GM18909 (cell line): Measurements from ENCODE around the gene BANP.

Experiments
- ATAC-seq: cut with Tn5 transposase; IDR thresholded peaks from one replicate; pipeline ENCODE4 v1.9.1; 2021; ENCODE audit warnings: mild to moderate bottlenecking; ENCODE audit not compliant: unreplicated experiment, poor library complexity

Gene BANP

GRCh38 chr16:87948119-87948545 is 3.1 kb upstream of the BANP start:
- no peak for ATAC-seq

DNA sequence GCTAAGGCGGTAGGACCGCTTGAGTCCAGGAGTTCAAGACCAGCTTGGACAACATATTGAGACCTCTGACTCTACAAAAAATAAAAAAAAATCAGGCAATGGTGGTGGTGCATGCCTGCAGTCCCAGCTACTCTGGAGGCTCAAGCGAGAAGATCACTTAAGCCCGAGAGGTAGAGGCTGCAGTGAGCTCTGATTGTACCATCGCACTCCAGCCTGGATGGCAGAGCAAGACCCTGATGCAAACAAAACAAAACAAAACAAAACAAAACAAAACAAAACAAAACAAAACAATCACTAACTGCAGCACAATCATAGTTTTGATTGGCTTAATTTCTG is 2.5 kb upstream of the BANP start:
- ATAC-seq = no peak

- ATAC-seq = no peak
Measured at GRCh38 chr16:87949071-87949744, 2.0 kb upstream of the BANP start.

DNA sequence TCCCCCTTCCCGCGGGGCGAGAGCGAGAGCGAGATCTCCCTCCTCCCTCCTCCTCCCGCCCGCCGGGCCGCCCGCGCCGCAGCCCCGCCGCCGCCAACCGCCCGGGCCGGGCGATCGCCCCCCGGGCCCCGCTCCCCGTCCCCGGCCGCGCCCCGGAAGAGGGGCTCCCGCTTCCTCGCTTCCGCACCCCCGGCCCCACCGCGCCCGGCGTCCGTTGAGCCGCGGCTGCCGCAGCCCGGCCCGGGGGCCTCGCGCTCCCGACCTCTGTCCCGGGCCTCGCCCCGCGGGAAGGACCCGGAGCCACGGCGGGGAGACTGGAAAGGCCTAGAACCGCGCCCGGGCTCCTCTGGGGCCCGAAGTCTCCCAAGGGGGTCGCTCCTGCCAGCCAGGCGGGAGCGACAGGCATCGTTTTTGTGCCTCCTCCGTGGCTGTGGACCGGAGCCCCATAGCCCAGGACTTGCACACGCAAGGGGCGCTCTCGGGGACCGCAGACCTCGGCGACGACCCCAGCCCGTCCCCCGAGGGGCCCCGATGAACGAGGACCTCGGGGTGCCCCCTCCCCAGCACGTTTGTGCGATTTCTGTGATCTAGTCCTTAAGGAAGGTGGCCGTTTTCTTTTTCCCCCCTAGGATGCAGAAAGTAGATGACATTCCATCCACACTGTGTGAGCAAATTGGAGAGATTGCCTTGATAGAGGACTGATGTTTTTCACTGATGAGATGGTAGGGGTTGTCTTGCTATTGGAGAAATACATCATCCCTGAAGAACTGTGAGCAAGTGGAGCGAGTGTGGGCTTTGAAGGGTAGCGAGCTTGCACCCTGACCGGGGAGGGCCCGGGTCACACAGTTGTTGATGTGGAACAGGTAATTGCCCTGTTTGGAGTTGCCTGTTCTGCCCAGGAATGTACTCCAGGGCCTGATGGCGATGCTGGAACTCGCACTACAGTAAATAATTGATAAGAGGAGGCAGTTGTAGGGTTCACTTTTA is 611 bp downstream of the BANP start:
- ATAC-seq = no peak

DNA sequence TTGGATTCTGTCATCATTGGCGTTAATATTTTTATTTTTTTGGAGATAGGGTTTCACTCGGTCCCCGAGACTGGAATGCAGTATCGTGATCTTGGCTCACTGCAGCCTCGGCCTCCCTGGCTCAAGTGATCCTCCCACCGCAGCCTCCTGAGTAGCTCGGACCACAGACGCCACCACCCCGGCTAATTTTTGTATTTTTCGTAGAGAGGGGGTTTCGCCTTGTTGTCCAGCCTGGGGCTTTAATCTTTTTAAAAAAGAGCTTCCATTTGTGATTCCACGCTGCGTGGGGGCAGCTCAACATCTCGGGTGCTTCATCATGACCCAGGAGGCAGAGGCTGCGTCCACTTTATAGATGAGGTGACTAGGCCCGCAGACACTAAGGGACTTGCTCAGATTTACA is 1.5 kb downstream of the BANP start:
- no peak for ATAC-seq

DNA sequence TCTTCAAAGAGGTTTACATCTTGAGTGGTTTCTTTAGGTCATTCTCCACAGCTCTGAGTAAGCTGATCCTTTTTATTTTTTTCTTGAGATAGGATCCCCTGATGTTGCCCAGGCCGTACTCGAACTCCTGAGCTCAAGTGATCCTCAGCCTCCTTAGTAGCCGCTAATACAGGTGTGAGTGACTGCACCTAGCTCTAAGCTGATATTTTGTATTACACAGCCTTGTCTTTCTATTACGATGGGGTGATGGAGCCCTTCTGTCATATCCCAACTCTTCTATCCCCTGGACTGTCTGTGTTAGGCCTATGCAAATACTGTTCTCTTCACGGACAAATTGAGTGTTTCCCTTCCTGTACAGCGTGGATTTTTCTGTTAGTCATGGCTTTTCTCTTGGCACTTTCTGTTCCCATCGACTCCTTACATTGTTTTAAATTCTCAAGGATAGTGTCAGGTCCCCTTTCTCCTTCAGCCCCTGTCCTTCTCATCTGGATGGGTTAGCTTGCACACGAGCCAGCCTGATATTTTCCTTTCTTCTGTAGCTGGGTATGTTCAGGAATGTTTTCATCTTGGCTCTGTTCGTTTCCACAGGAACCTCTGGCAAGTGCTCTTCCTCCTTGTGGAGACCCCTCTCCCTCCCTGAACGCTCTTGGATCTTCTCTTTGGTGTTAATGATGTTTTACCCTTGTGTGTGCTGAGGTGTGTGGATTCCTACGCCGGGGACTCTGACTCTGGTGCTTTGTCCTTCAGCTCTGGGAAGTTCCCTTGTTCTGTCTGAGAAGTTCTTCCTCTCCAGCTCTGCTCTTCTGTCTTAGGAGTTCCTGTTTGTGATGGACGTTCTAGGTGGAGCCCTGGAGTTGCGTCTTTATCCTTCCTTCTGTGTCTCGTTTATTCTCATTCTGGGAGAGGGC is 2.3 kb downstream of the BANP start:
- no peak for ATAC-seq

DNA sequence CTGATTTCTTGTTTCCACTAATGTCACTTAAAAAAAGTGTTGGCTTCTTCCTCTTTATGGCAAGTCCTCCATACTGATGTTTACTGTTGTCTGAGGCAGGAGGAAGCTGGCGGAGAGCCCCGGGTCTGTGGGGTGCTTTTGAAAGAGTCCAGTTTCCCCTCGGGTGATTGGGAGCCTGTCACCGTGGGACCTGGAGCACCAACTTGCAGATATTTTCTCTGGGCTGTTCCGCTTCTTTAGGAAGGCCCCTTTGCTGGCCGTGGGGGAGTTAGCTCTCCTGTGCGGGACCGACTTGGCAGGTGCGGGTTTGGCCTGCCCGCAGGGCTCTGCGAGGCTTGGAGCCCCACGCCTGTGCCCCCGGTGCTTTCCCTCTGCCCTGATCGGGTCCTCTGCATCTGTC is 3.1 kb downstream of the BANP start:
- no peak for ATAC-seq

DNA sequence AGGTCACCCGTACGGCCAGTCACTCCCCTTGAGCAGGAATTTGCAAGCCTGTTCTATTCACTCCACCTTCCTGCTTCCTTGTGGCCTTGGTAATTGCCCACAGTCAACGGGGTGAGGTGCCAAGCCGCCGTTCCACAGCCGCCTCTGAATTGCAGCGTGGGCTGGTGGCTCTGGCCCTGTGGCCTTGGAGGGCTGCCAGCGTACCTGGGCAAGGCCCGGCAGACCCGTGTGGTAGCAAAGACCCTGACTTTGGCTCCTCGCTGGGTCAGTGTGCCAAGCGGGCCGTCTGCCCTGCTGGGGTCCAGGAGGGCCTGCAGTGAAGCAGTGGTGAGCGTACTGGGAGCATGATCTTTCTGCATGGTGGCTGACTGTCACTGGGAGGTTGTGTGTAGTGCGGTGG is 3.6 kb downstream of the BANP start:
- no peak for ATAC-seq

GRCh38 chr16:87955302-87956097 is 4.3 kb downstream of the BANP start:
- no peak for ATAC-seq

GRCh38 chr16:87956098-87956364 is 4.8 kb downstream of the BANP start:
- ATAC-seq = no peak

DNA sequence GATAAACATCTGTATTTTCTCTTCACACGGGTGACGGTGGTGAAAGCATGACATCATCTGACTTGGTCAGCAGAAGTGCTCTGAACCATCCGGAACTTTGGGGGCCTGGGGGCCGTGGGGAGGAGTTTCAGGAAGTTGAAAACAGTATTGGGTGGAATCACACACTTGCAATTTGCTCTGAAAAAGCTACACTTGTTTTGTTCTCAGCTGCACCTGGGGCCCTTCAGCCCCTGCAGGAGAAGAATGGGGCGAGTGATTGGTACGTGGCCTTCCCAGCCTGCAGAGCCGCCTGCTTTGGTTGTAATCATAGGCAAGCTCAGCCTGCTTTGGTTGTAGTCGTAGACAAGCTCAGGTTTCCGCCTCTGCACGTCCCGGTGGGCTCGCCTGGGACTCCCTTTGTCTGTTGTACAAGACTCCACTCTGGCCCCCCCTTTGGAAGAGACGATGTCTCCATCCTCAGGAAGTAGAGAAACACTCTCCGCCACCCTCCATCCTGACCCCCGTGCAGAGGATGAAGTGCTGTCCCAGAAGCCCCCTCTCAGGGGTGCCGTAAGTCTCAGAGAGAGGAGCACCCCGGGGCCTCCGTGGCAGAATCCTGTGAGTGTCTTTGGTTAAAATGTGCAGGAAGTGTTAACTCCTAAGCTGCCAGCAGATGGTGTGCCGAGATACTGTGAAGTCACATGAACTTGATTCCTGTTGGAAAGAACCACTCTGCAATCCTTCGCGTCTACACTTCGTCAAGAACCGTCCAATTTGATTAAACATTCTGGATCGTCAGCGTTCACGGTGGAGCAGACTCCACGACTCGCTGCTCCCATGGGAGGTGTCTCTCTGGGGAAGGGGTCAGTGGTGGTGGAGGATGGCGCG is 5.4 kb downstream of the BANP start:
- ATAC-seq = peak; percentile 32

GRCh38 chr16:87957296-87958094 is 6.3 kb downstream of the BANP start:
- no peak for ATAC-seq

- ATAC-seq = no peak
Measured at GRCh38 chr16:87958632-87959031, 7.4 kb downstream of the BANP start.

DNA sequence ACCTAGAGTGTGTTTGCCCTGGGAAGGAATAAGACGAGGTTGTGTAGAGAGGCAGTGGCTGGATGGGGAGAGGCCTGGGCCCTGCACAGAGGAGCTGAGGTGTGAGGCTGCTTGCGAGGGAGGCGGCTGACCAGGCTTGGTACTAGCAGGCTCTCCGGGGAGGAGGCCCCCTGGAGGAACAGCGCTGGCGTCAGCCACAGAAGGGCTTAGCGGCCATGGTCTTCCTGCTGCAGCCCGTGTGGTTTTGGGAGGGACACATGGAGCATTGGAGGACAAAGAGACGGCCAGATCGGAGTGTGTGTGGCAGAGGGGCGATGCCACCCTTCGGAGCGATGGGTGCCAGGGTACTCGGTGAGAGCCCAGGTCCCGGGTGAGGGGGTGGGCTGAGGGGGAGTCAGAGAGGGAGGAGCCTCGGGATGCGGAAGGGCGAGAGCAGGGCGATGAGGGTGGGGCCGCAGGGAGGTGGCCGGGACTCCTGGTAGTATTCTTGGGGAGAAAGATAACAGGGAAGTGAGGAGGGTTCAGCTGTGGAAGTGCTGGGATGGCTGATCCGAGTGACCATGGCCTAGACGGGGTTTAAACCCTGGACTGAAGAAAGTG is 8.3 kb downstream of the BANP start:
- no peak for ATAC-seq

DNA sequence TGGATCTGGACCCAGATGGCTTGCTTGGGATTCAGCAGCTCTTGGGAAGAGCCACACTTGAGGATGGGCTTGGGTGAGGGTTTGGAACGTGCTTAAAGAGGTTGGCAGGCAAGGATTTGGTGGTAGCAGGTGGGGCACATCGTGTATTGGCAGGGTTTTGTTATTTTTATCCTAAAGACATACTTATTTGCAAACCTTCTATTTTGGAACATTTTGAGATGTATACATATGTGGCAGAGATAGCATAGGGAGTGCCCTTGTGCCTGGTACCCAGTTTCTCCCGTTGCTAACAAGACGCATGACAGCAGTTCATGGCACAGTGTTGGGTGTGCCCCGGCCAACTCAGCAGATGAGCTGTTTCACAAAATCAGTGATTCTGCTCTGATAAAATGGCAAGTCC is 9.1 kb downstream of the BANP start:
- ATAC-seq = no peak

DNA sequence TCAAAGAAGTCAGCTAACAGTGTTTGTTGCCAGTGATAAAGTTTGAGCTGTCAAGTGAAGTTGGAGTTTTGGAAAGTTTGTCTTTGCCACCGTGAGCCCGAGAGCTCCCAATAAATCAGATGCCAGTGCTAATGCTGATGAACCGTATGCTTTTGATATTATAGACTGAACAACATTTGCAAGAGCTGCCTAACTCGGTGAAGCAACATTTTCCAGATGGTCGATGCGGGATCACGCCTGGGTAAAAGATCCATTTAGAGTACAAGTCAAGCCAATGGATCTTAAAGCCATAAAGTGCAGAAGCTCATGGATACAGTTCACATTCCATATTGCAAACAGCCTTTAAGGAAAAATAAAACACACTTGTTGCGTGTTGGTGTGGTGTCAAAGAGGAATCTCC is 9.6 kb downstream of the BANP start:
- no peak for ATAC-seq

GRCh38 chr16:87961623-87962022 is 10.4 kb downstream of the BANP start:
- ATAC-seq = no peak

GRCh38 chr16:87963400-87963799 is 12.2 kb downstream of the BANP start:
- no peak for ATAC-seq
